Ovary (tissue), 3 donors: ENCODE measurements around the gene ZNF853.

Experiments
- CTCF ChIP-seq, 3 donors: fragments of 450-650 bp in 2 of 3; fragments of 200-600 bp in 1 of 3; IDR thresholded peaks; one replicate each; pipeline versions ENCODE4 v1.5.1 to v1.8.0; 2016 to 2022; ENCODE audit warnings: antibody characterized with exemption in 3 of 3, mild to moderate bottlenecking in 1 of 3
- EP300 ChIP-seq: sonication (generic); formaldehyde crosslinking; IDR thresholded peaks from one replicate; pipeline ENCODE4 v1.6.1; 2017; ENCODE audit warnings: antibody characterized with exemption
- POLR2A ChIP-seq: fragments of 450-650 bp; IDR thresholded peaks from one replicate; pipeline ENCODE4 v1.6.1; 2017; ENCODE audit warnings: antibody characterized with exemption, mild to moderate bottlenecking, moderate library complexity
- donor health status: DM: no; HTN: no; CAD: no.

DNA sequence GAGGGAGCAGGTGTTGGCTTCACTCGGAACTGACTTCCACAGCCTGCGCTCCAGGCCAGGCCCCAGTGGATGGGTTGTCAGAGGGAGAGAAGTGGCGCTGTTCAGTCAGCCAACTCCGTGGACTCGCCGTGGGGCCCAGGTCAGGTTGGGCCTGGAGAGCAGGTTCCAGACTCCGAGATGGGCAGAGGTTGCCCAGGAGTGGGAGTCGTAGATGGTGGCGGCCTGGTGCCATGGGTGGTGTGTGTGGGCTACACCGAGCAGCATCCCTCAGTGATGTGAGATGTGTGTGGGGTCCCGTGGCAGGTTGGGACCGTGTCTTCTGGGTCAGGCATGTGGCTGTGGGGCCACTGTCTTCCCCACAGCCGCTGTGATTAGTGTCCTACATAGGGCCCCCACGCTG, 32.1 kb downstream of the ZNF853 start:
- TF ChIP-seq CTCF (IDR thresholded peaks at IDR 0.05) (no peak), POLR2A (no peak), EP300 (no peak)
